SKM-1 (cell line): Measurements from ENCODE around the gene VWA8.
"Not testable (repeated sequence)": the region's sequence is repeated elsewhere in the genome, so short reads cannot be mapped to it uniquely, and the experiment has no call there.

ENCODE experiments used
- DNase-seq: peaks from one replicate; lab custom pipeline; 2025; ENCODE audit not compliant: unreplicated experiment; lab: John Stamatoyannopoulos, UW

The VWA8 gene

DNA sequence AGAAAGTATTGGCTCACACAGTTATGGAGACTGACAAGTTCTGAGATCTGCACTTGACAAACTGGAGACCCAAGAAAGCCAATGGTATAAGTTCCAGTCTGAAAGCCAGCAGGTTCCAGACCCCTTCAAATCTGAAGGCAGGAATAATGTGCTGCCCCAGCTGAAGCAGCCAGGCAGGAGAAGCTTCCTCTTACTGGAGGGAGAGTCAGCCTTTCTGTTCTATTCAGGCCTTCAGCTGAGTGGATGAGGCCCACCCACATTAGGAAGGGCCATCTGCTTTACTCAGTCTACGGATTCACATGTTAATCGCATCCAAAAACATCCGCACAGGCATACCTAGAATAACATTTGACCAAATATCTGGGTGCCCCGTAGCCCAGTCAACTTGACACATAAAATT lies 8.2 kb upstream of the VWA8 start:
- no peak for DNase-seq

DNA sequence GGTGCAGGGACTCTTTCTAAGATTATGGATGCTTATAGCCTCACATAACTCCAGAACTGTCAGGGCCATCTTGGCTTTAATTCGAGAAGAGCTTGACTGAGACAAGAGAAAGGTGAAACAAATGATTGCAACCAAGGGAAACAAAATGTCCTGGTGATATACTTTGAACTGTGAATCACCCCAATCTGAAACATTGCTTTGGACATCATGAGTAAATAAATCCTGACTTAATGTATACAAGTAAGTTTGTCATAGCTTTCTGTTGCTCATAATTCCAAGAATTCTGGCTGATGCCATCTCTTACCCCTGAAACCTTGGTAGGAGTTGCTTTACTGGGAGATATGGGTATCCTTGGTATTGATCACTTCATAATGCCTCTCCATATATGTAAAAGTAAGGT lies 5.8 kb upstream of the VWA8 start:
- DNase-seq, result no peak

DNA sequence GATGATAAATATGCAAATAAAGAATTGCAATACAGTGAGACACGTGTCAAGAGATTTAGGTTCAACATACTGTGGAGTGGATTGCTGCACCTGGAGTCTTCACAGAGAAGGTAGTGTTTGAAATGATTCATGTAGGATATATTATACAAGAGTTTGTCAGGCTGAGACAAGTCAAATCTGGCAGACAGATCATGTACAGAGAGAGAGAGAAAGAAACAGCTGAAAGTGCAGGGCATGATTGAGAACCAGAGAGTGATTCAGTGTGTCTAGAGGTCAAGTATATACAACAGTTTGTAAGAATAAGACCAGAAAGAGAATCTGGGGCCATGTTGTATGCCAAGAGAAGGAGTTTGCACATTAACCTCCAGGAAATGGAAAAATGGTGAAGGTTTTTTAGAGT lies 2.1 kb upstream of the VWA8 start:
- DNase-seq, result no peak

DNA sequence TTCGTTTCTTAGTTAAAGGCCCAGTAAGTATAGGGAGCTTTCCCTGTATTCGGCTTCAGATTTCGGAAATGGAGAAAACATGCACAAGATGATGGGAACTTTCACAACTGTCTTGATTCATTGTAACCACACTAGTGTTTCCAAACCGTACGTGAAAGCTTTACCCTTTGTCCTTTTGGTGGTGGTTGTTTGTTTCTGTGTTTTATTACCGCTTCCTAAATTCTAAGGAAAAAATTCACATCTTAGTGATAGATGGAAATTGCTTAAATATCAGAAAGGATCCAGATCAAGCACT lies 504 bp upstream of the VWA8 start:
- no peak for DNase-seq

GRCh38 chr13:41960211-41960636 lies 685 bp downstream of the VWA8 start:
- DNase-seq, result no peak

- DNase-seq, result no peak
These were observed 4.6 kb downstream of the VWA8 start for GRCh38 chr13:41956272-41956671.

- DNase-seq, result peak; percentile 96
These were observed 5.3 kb downstream of the VWA8 start for GRCh38 chr13:41955605-41956004.

DNA sequence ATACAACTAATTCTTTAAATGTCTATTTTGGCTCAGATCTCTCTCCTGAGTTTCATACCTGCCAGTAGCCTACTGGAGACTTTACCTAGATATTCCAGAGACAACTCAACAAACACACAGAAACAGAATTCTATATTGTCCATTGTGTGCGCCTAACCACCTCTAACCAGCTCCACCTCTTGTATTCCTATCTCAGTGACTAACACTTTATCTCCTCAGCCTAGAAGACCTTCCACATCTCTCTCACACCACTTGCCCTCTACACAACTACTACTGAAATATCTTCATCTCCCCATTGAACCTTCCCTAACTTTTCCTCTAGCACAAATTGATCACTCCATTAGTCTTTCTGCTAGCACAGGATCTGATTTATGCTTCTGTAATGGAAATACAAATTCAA lies 6.7 kb downstream of the VWA8 start:
- DNase-seq, result no peak

GRCh38 chr13:41952749-41953148 lies 8.2 kb downstream of the VWA8 start:
- DNase-seq, result no peak

DNA sequence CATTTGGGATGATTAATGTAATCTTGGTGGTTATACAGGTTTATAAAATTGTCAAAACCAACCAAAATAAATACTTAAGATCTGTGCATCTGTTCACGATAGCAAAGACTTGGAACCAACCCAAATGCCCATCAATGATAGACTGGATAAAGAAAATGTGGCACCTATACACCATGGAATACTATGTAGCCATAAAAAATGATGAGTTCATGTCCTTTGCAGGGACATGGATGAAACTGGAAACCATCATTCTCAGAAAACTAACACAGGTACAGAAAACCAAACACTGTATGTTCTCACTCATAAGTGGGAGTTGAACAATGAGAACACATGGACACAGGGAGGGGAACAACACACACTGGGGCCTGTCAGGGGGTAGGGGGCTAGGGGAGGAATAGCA lies 11.8 kb downstream of the VWA8 start:
- DNase-seq, result not testable (repeated sequence)

DNA sequence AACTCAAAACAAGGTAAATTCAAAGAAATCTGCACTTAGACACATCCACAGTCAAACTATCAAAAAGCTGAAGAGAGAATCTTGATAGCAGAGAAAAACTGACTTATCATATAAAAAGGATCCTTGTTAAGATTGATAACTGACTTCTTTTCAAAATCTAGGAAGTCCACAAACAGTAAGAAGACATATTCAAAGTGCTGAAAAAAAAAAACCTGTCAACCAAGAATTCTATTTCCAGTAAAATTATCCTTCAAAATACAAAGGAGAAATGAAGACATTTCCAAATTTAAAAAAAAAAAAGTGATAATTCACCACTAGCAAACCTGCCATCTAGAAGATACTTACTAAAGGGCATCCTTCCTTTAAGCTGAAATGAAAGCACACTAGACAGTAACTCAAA lies 15.0 kb downstream of the VWA8 start:
- no peak for DNase-seq

DNA sequence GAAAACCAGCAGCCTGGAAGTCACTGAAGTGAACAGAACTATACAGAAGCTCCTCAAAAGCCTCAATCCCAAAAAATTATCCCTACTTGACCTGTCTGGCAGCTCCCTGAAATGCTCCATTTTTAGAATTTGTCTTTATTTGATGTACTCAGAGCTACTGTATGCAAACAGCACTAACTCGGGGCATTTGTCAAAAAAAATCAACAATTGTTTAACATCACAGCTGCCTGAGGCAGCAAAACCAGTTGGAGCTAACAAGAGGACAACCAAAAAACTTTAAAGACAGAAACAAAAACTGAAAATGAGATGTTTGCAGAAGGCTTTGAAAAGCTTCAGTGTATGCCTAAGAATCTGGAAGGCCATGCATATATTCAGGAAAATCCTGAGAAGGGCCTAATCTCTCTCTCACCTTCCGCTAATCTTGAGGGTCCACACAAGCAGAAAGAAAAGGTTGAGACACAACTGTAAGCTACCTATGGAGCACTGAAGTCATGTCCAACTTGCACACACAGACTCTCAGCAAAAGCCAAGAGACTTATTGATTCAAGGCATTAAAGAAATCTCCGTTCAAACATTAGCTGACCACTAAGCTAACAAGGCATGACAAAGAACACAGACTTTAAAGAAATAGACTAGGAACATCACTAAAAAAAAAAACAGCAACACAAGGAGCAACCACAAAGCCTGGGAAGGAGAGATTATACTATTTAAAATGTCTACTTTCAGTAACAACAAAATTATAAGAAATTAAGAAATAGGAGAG lies 16.1 kb downstream of the VWA8 start:
- DNase-seq, result no peak

DNA sequence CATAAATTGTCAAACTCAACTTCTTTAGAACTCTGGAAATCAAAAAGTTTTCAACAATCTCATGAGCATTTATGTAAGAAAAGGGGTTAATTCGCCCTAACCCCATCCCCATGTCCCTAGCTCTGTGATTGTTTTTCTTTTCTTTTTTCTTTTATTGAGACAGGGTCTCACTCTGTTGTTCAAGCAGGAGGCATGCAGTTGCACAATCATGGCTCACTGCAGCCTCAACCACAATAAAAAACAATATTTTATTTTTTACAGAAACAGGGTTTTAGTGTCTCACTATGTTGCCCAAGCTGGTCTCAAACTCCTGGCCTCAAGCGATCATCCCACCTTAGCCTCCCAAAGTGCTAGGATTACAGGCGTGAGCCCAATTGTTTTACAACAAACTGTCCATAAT lies 16.7 kb downstream of the VWA8 start:
- no peak for DNase-seq

DNA sequence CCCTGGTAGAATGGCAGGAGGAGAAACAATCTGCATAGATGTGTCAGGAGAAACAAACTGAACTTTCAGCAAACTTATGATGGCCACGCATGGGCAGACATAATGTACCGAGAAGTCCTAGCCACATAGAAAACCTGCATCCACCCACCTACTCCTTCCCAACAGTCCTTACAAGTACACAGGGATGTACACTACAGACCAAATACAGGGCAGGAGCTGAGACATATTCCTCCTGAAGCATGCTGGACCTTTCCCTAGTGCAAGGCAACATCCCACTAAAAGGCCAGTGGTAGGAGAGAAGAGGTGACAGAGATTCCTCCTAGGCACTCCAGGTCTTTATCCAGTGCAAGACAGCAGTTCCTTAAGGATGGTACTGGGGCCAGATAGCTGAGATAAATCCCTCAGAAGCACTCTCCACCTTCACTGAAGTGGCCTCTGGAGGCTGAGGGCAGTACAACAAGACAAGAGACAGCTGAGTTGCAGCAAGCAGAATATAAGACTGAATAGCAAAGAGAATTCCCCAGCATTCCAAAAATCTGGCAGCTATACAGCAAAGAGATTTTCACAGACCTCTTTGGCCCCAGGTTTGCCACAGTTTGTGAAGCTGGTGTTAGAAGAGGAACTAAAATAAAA lies 18.3 kb downstream of the VWA8 start:
- no peak for DNase-seq

DNA sequence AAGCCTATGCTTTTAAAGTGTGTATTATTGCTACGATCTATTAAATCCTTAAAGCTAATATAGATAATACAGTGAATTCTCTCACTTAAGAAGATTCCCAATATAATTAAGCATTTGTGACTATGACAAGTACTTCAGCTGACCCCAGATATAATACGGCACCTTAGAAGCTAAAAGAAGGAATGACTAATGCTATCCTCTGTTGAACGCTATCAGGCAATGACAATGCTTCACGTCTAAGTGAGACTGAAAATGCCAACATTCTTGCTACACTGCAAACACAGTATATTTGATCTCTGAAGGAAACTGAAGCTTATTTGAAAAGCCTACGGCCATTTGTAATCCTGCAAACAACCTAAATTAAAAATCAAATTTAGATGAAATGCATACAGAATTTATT lies 19.7 kb downstream of the VWA8 start:
- no peak for DNase-seq

DNA sequence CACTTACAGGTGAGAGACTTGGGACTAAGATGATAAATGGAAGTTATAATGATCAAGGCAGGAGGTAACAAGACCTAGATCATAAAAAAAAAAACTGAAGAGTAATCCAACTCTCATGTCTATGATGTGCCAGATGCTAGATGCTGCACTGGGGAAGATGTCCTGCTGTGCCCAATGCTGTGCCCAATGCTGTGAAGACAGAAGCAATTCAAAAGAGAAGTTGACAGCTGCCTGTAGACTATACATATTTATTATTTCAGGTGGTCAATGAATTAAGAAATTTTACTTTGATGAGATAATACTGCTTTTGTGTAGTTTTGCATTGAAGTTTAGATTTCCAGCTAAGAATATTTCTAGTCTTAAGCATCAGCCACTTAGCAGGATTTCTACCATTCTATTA lies 21.5 kb downstream of the VWA8 start:
- DNase-seq, result no peak

DNA sequence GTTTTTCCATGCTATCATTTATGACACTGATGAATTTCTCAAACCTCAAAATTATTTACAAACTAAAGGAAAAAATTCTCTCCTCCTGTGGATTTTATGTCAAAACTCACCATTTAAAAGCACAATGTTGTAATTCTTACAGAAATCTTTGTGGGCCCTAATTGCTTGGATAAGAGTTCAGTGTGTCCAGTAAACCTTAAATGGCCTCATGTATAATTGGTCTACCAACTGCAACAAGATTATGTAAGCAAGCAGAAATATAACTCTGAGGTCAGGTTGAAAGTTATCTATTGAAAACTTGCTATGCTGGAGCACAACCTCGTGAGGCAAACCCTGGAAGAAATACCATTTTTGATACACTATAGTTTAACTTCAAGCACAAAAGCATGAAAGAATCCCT lies 22.0 kb downstream of the VWA8 start:
- no peak for DNase-seq

- DNase-seq, result no peak
These were observed 23.5 kb downstream of the VWA8 start for GRCh38 chr13:41937388-41937787.

DNA sequence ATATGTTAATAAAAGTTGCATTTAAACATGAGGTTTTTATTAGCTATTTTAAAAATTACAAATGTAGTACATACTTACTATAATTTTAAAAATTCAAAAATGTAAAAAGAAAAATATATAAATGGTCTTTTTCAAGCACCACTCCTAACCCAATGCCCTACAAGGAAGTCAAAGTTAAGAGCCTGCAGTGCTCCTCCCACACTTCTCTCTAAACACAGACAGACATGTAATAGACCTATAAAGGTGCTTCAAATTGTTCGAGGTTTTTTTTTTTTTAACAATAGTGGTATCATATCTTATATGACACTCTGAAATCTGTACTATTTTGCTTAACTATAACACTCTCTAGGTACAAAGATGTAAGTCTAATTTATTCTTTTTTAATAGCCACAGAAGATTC lies 25.4 kb downstream of the VWA8 start:
- DNase-seq, result no peak

GRCh38 chr13:41934994-41935393 lies 25.9 kb downstream of the VWA8 start:
- DNase-seq, result no peak

DNA sequence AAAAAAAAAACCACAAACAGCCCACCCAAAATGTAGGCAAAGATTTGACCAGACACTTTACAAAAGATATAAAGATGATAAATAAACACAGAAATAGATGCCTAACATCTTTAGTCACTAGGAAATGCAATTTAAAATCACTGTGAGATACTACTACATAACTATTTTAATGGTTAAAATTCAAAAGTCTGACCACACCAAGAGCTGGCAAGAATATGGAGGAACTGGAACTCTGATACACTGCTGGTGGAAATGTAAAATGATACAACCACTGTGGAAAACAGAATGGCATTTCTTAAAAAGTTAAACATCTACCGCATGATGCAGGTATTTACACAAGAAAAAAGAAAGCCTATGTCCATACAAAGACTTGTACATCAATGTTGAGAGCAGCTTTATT lies 26.8 kb downstream of the VWA8 start:
- no peak for DNase-seq

DNA sequence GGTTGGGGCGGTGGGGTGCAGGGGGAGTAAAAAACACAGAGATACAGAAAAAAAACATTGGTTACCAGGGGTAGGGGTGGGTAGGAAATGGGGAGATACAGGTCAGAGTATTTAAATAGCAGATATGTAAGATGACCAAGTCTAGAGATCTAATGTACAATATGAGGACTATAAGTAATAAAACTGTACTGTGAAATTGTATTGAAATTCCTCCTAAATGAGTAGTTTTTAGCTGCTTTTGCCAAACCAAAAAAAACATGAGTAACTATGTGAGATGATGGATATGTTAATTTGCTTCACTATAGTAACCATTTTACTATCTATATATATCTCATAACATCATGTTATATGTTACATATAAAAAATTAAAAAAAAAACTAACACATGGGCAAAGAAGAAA lies 29.6 kb downstream of the VWA8 start:
- no peak for DNase-seq

GRCh38 chr13:41930154-41930553 lies 30.8 kb downstream of the VWA8 start:
- no peak for DNase-seq
